GM23338 (cell line): ENCODE measurements around the gene MAP1LC3B.

Experiments used
- CREB1 ChIP-seq: fragments of 250-450 bp; sonication (Bioruptor Pico); IDR thresholded peaks from 2 replicates; pipeline ENCODE4 v1.5.0; 2020; ENCODE audit warnings: low read depth, mild to moderate bottlenecking, moderate library complexity
- CTCF ChIP-seq, 2 experiments: fragments of 200-600 bp in 1 of 2; sonication (generic) in 1 of 2; conservative IDR thresholded peaks; 2 replicates each; pipeline versions ENCODE4 v1.5.1 to v1.6.1; 2016 to 2017; ENCODE audit warnings: antibody characterized with exemption in 2 of 2, low read depth in 2 of 2, mild to moderate bottlenecking in 2 of 2, moderate library complexity in 1 of 2
- EZH2phosphoT487 ChIP-seq: fragments of 200-600 bp; sonication (generic); IDR thresholded peaks from one replicate; pipeline ENCODE4 v1.8.1; 2018; ENCODE audit warnings: antibody characterized with exemption; ENCODE audit not compliant: unreplicated experiment
- JUNB ChIP-seq: IDR thresholded peaks from one replicate; pipeline ENCODE4 v1.6.1; 2016; ENCODE audit warnings: antibody characterized with exemption; ENCODE audit not compliant: unreplicated experiment
- POLR2AphosphoS5 ChIP-seq: IDR thresholded peaks from 2 replicates; pipeline ENCODE4 v1.6.1; 2016; ENCODE audit warnings: antibody characterized with exemption, low read depth
- REST ChIP-seq: IDR thresholded peaks from one replicate; pipeline ENCODE4 v1.6.1; 2018; ENCODE audit warnings: antibody characterized with exemption; ENCODE audit not compliant: unreplicated experiment
- TF ChIP-seq, protein P1 (sequence below): IDR thresholded peaks from 2 replicates; pipeline ENCODE4 v1.6.1; 2016; ENCODE audit warnings: antibody characterized with exemption

DNA sequence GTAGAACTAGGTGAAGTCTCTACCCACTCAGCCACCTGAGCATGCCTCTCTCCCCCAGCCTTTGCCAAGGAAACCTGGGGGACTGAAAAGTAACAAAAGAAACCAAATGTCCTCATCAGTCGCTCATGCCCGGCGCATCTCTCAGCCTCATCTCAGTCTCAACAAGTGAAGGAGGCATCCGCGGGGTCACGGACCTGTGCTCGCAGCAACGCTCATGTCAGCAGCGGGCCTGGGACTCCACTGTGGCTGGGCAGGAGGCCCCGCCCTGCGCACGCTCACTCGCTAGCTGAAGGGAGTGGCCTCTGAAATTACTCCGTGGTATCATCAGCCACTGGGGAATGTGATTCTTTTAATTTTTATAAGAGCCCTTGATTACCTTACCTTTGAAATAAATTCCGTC is 31.3 kb downstream of the MAP1LC3B start:
- no peak for TF ChIP-seq CREB1 (CRISPR knock-in tag)
- no peak for TF ChIP-seq CTCF (conservative IDR thresholded peaks at IDR 0.05; ENCODE audit: low read depth in 2 of 2)
- TF ChIP-seq POLR2AphosphoS5 = no peak
- TF ChIP-seq REST = no peak
- no peak for TF ChIP-seq EZH2phosphoT487
- TF ChIP-seq, protein P1, sequence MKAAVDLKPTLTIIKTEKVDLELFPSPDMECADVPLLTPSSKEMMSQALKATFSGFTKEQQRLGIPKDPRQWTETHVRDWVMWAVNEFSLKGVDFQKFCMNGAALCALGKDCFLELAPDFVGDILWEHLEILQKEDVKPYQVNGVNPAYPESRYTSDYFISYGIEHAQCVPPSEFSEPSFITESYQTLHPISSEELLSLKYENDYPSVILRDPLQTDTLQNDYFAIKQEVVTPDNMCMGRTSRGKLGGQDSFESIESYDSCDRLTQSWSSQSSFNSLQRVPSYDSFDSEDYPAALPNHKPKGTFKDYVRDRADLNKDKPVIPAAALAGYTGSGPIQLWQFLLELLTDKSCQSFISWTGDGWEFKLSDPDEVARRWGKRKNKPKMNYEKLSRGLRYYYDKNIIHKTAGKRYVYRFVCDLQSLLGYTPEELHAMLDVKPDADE = no peak
- TF ChIP-seq JUNB = no peak
